Caco-2 (cell line): Measurements from ENCODE around the gene ACAN. TPM values are rescaled to one million over a fixed set of nuclear protein-coding genes. Genes with fewer than 3 reads are reported as not detected.

ENCODE experiments used
- BruUV-seq: library from RNA; stranded (reverse); fragments of 400-500 nt; replicated peaks from 2 replicates; lab custom pipeline; 2021; lab: Mats Ljungman, UMichigan
- CTCF ChIA-PET: fragments of 300-600 bp; sonication (Branson Sonifier 250); formaldehyde crosslinking; loops from one replicate; lab custom pipeline; 2022; ENCODE audit warnings: antibody characterized with exemption; lab: Charles Lee
- POLR2A ChIA-PET: fragments of 300-600 bp; sonication (Branson Sonifier 250); formaldehyde crosslinking; loops from one replicate; lab custom pipeline; 2022; ENCODE audit warnings: antibody characterized with exemption; lab: Charles Lee
- DNase-seq, 2 experiments: peaks; one replicate each; pipeline versions ENCODE4 v3.0.0 to v3.0.0-alpha.2; 2020 to 2022
- H3K27me3 ChIP-seq: replicated peaks from 2 replicates; pipeline ENCODE4 v1.6.0; 2011; ENCODE audit warnings: low read length; ENCODE audit not compliant: control insufficient read depth, insufficient read depth
- H3K36me3 ChIP-seq: 2 replicates; pipeline ENCODE4 v1.5.1; 2011; ENCODE audit warnings: low read length; ENCODE audit not compliant: control insufficient read depth, insufficient read depth
- H3K4me1 ChIP-seq: fragments of 250-450 bp; sonication (Bioruptor Pico); 2 replicates; pipeline ENCODE4 v1.5.1; 2020; ENCODE audit warnings: mild to moderate bottlenecking
- H3K4me3 ChIP-seq: 2 replicates; pipeline ENCODE4 v1.5.1; 2011; ENCODE audit warnings: low read depth, mild to moderate bottlenecking, control low read depth, low read length
- H3K9me3 ChIP-seq: fragments of 250-450 bp; sonication (Bioruptor Pico); 2 replicates; pipeline ENCODE4 v1.5.1; 2020; ENCODE audit warnings: mild to moderate bottlenecking, moderate library complexity
- H3K27ac Mint-ChIP-seq: one replicate; pipeline ENCODE4 v1.8.0; 2022; ENCODE audit warnings: mixed read lengths; ENCODE audit not compliant: unreplicated experiment
- H3K27me3 Mint-ChIP-seq: one replicate; pipeline ENCODE4 v1.8.0; 2022; ENCODE audit warnings: mixed read lengths; ENCODE audit not compliant: insufficient read depth, unreplicated experiment
- H3K36me3 Mint-ChIP-seq: one replicate; pipeline ENCODE4 v1.8.0; 2022; ENCODE audit warnings: mild to moderate bottlenecking, mixed read lengths; ENCODE audit not compliant: insufficient read depth, unreplicated experiment
- H3K4me1 Mint-ChIP-seq: one replicate; pipeline ENCODE4 v1.8.0; 2022; ENCODE audit warnings: low read depth, mixed read lengths; ENCODE audit not compliant: unreplicated experiment
- H3K4me3 Mint-ChIP-seq: one replicate; pipeline ENCODE4 v1.8.0; 2022; ENCODE audit warnings: mild to moderate bottlenecking, moderate library complexity, mixed read lengths; ENCODE audit not compliant: unreplicated experiment
- H3K9me3 Mint-ChIP-seq: one replicate; pipeline ENCODE4 v1.8.0; 2022; ENCODE audit warnings: mixed read lengths; ENCODE audit not compliant: unreplicated experiment
- intact Hi-C: fragments of 100-400 bp; cut with micrococcal nuclease; formaldehyde crosslinking; loops from one replicate; pipeline ENCODE4 v1.10.0; 2022; ENCODE audit not compliant: unreplicated experiment
- total RNA-seq: library from RNA; stranded (reverse); gene quantifications from 2 replicates; pipeline ENCODE4 v1.2.3, GENCODE V29; 2022
- TF ChIP-seq, protein P1 (sequence below), 2 experiments: fragments of 200-600 bp in 1 of 2; IDR thresholded peaks; 1 replicate in 1 of 2; 2 replicates in 1 of 2; pipeline versions ENCODE4 v1.5.1 to v1.8.0; 2011 to 2022; ENCODE audit warnings: antibody characterized with exemption in 1 of 2, control low read depth in 1 of 2, inconsistent platforms in 1 of 2, low read depth in 1 of 2, low read length in 1 of 2, mild to moderate bottlenecking in 1 of 2, moderate library complexity in 1 of 2; ENCODE audit not compliant: insufficient read depth in 1 of 2, severe bottlenecking in 1 of 2, unreplicated experiment in 1 of 2

Gene ACAN
- total RNA-seq, 1 experiment from 2014 or later = not detected

DNA sequence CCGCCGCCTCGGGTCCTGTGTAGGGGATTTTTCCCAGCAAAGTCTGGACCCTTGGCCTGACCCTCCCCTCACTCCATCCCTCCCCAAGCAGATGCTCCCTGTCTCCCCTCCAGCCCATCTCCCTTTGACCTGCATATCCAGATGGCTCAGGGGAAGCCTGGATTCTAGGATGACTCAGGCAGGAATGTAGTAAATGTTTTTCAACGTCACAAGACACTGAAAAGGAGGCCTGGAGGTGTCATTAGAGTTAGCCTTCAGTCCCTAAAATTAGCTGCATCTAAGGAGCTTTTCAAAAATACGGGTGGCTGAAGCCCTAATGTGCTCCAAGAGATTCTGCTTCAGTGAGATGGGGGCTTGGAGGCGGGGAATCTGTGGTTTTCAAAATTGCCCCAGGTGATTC is 7.2 kb downstream of the ACAN start:
- no peaks in the 10 kb centered on the region for H3K36me3 Mint-ChIP-seq
- intact Hi-C loops = no loop called here
- H3K4me1 ChIP-seq = no peaks in the 10 kb centered on the region
- POLR2A ChIA-PET = no interaction called here
- no peaks in the 10 kb centered on the region for H3K9me3 Mint-ChIP-seq
- H3K9me3 ChIP-seq = no peaks in the 10 kb centered on the region
- H3K27me3 ChIP-seq = no peaks in the 10 kb centered on the region; the same call in 1 of the 2 replicates
- no peak overlapping the region for H3K4me3 Mint-ChIP-seq
- H3K27me3 Mint-ChIP-seq = no peaks in the 10 kb centered on the region
- no peak overlapping the region for H3K27ac Mint-ChIP-seq
- no peaks in the 10 kb centered on the region for H3K36me3 ChIP-seq
- DNase-seq = no peak
- no peak overlapping the region for H3K4me3 ChIP-seq
- no peaks in the 10 kb centered on the region for H3K4me1 Mint-ChIP-seq
- TF ChIP-seq, protein P1, sequence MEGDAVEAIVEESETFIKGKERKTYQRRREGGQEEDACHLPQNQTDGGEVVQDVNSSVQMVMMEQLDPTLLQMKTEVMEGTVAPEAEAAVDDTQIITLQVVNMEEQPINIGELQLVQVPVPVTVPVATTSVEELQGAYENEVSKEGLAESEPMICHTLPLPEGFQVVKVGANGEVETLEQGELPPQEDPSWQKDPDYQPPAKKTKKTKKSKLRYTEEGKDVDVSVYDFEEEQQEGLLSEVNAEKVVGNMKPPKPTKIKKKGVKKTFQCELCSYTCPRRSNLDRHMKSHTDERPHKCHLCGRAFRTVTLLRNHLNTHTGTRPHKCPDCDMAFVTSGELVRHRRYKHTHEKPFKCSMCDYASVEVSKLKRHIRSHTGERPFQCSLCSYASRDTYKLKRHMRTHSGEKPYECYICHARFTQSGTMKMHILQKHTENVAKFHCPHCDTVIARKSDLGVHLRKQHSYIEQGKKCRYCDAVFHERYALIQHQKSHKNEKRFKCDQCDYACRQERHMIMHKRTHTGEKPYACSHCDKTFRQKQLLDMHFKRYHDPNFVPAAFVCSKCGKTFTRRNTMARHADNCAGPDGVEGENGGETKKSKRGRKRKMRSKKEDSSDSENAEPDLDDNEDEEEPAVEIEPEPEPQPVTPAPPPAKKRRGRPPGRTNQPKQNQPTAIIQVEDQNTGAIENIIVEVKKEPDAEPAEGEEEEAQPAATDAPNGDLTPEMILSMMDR (IDR thresholded peaks at IDR 0.05; ENCODE audit: insufficient read depth in 1 of 2, low read depth in 1 of 2, low read length in 1 of 2, severe bottlenecking in 1 of 2, unreplicated experiment in 1 of 2) = no peak
- BruUV-seq = no TSS peak
- CTCF ChIA-PET = no interaction called here

DNA sequence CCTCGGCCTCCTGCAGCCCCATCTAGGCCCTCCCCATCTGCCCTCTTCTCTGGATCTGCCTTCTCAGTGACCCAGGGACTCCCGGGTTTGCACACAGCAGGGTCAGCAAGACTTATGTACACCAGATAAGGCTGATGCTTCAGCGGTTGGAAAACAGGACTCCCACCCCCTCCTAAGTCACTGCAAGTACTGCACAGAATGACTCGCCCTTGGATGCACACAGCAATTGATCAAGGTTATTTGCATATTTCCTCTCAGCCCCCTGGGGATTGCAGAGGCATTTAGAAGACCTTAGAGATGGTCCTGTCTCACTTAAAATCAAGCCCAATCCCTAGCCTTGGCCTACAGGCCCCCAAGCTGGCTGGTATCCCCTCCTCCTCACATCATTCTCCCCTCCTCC is 8.9 kb downstream of the ACAN start:
- CTCF ChIA-PET = no interaction called here
- no peak for DNase-seq
- Mint-ChIP-seq H3K27ac (no peak overlapping the region), H3K4me1 (no peaks in the 10 kb centered on the region), H3K27me3 (peaks cover 5% of the 10 kb centered on the region), H3K4me3 (no peak overlapping the region), H3K9me3 (no peaks in the 10 kb centered on the region), H3K36me3 (no peaks in the 10 kb centered on the region)
- POLR2A ChIA-PET = no interaction called here
- no peaks in the 10 kb centered on the region for H3K9me3 ChIP-seq
- BruUV-seq = no TSS peak
- no peaks in the 10 kb centered on the region for H3K27me3 ChIP-seq
- intact Hi-C loops = no loop called here
- TF ChIP-seq, protein P1 (IDR thresholded peaks at IDR 0.05; ENCODE audit: insufficient read depth in 1 of 2, low read depth in 1 of 2, low read length in 1 of 2, severe bottlenecking in 1 of 2, unreplicated experiment in 1 of 2) = no peak
- no peak overlapping the region for H3K4me3 ChIP-seq
- H3K4me1 ChIP-seq = no peaks in the 10 kb centered on the region
- no peaks in the 10 kb centered on the region for H3K36me3 ChIP-seq

DNA sequence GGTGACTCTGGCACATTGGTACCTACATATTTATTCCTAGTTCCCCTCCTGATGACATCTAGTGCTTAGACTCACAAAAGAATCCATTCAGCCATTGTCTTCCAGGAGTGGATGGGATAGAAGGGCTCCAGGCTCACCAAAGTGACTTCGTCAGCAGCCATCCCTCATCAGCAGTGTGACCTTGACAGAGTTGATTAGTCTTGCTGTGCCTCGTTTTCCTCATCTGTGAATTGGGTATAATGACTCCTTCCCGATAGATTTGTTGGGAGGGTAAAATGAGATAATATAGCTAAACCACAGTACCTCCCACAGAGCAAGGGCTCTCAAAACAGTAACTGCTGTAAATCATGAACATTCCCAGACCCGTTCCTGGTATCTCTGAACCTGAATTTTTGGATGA is 10.7 kb downstream of the ACAN start:
- TF ChIP-seq, protein P1 (IDR thresholded peaks at IDR 0.05; ENCODE audit: insufficient read depth in 1 of 2, low read depth in 1 of 2, low read length in 1 of 2, severe bottlenecking in 1 of 2, unreplicated experiment in 1 of 2) = no peak
- no TSS peak for BruUV-seq
- no peaks in the 10 kb centered on the region for H3K9me3 ChIP-seq
- no peaks in the 10 kb centered on the region for H3K4me1 Mint-ChIP-seq
- no peak overlapping the region for H3K27ac Mint-ChIP-seq
- no peak overlapping the region for H3K4me3 ChIP-seq
- no peak for DNase-seq
- intact Hi-C loops = no loop called here
- H3K36me3 ChIP-seq = no peaks in the 10 kb centered on the region
- ChIA-PET CTCF (no interaction called here), POLR2A (no interaction called here)
- no peaks in the 10 kb centered on the region for H3K9me3 Mint-ChIP-seq
- H3K4me1 ChIP-seq = no peaks in the 10 kb centered on the region
- no peaks in the 10 kb centered on the region for H3K27me3 ChIP-seq
- H3K4me3 Mint-ChIP-seq = no peak overlapping the region
- peaks cover 9% of the 10 kb centered on the region for H3K27me3 Mint-ChIP-seq
- no peaks in the 10 kb centered on the region for H3K36me3 Mint-ChIP-seq
